ENCODE measurements around the gene EPGN. TPM values are rescaled to one million over a fixed set of nuclear protein-coding genes. Genes with fewer than 3 reads are reported as not detected.
A peak's percentile ranks its signal among the peaks of the same experiment; 100 is the strongest.

The EPGN gene
- total and polyA plus RNA-seq, 2 of the 8 experiments (the other 6 are each of a cell fraction or from before 2014, with no cell fraction given): not detected

DNA sequence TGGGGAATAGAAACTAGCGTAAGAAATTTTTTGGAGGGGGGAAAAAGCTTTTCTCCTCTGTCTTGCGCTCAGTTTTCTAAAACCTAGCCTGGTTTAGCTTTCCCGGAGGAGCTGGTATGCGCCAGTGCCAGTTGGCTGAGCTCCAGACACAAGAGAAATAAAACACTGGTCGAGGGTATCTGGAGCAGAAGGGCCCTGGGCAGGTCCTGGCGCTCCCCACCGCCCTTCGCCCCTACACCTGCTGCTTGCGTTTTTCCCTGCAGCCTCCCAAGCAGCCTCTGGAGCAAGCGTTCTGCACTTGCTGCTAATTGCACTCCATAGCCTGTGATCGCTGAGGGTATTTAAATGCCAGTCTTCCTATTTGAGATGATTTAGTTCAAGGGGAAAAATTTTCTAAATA is 57.5 kb downstream of the EPGN start:
- ChIA-PET POLR2A (ENCODE audit: partially characterized antibody) (no interaction called here), CTCF (ENCODE audit: partially characterized antibody) (interaction anchor here (1.2 to 2.5 kb wide), 4 partner anchors 15 to 310 kb away, joined by 3 to 11 read pairs (median 4); no protein-coding TSS in a partner anchor)
- Histone ChIP-seq H4K91ac (replicated peaks; ENCODE audit: insufficient read length, low read length) (no peak overlapping the region), H3K23ac (ENCODE audit: insufficient read length) (no peak overlapping the region), H3K14ac (ENCODE audit: insufficient read length) (no peak overlapping the region), H2BK120ac (replicated peaks; ENCODE audit: low read depth, low read length) (no peak overlapping the region), H2AFZ (ENCODE audit: low read length) (no peak overlapping the region; the same call in 1 of the 2 replicates), H2AK5ac (ENCODE audit: low read depth, low read length) (no peak overlapping the region), H2BK12ac (ENCODE audit: low read depth, low read length) (no peak overlapping the region), H3K36me3 (ENCODE audit: control insufficient read depth in 2 of 4, insufficient read depth in 4 of 4, low read length in 3 of 4) (no peaks in the 10 kb centered on the region), H3K23me2 (ENCODE audit: low read depth, low read length) (peaks cover 13% of the 10 kb centered on the region), H3K18ac (ENCODE audit: extremely low read depth, low read length) (no peak overlapping the region), H4K8ac (ENCODE audit: extremely low read depth, insufficient read depth, low read length) (no peak overlapping the region), H3K4me3 (ENCODE audit: extremely low read depth in 1 of 4, insufficient read depth in 2 of 4, low read depth in 3 of 4, low read length in 4 of 4) (peak overlapping the region; percentile 54 to 86 (median 72); a peak in 7 of 8 replicates), H2BK15ac (ENCODE audit: low read length) (no peak overlapping the region), H3K9me3 (ENCODE audit: insufficient read depth in 2 of 2, low read depth in 1 of 2, low read length in 1 of 2) (no peaks in the 10 kb centered on the region), H2BK5ac (ENCODE audit: low read depth, low read length) (no peak overlapping the region), H4K20me1 (replicated peaks in 1 of 2; ENCODE audit: control insufficient read depth in 1 of 2, insufficient read depth in 2 of 2, low read length in 2 of 2) (no peaks in the 10 kb centered on the region), H3K79me1 (ENCODE audit: low read depth, low read length) (no peaks in the 10 kb centered on the region), H3K9ac (replicated peaks in 1 of 4; ENCODE audit: extremely low read depth in 1 of 4, low read depth in 3 of 4, low read length in 3 of 4) (peak overlapping the region in 1 of 4 experiments; percentile 9; a peak in 2 of 7 replicates), H4K5ac (ENCODE audit: insufficient read length, low read depth, low read length) (no peak overlapping the region), H3K4ac (replicated peaks; ENCODE audit: insufficient read length, low read depth, low read length) (no peak overlapping the region), H3K56ac (replicated peaks; ENCODE audit: insufficient read length, low read depth, low read length) (no peak overlapping the region), H3K27ac (ENCODE audit: low read depth, low read length) (no peak overlapping the region), H3K79me2 (ENCODE audit: control insufficient read depth in 1 of 2, insufficient read depth in 2 of 2, low read length in 2 of 2) (no peaks in the 10 kb centered on the region), H3K4me2 (ENCODE audit: insufficient read depth in 1 of 2, low read depth in 2 of 2, low read length in 2 of 2) (peak overlapping the region; percentile 86 to 90), H3K4me1 (replicated peaks in 1 of 4; ENCODE audit: control insufficient read depth in 3 of 4, insufficient read depth in 4 of 4, low read length in 3 of 4) (peaks cover 0 to 7% (median 1%) of the 10 kb centered on the region in 4 experiments; a peak in 3 of 7 replicates), H3K27me3 (replicated peaks in 1 of 4; ENCODE audit: control insufficient read depth in 3 of 4, extremely low read depth in 1 of 4, insufficient read depth in 3 of 4, low read length in 3 of 4) (peaks cover 0 to 12% (median 6%) of the 10 kb centered on the region in 4 experiments; a peak in 4 of 7 replicates), H2BK20ac (ENCODE audit: low read length) (no peak overlapping the region)
- no peak for FAIRE-seq
- peak in 1 of 2 experiments; percentile 56 for DNase-seq (ENCODE audit: low read depth in 1 of 2, low spot score in 2 of 2)
- WGBS, 2 experiments (ENCODE audit: extremely low coverage in 1 of 2, insufficient coverage in 1 of 2, insufficient read length in 1 of 2, insufficient replicate concordance in 2 of 2, low coverage in 1 of 2, low lambda C conversion rate in 2 of 2, missing lambda C conversion rate in 1 of 2): 8% methylated on average over 10 of the region's 11 CpGs; no CpG with 5 or more reads in 1 of the 2 experiments
- TF ChIP-seq ATF3 (IDR thresholded peaks at IDR 0.05; ENCODE audit: insufficient read depth, low read depth, low read length) (no peak), SIRT6 (IDR thresholded peaks at IDR 0.05; ENCODE audit: low read length) (no peak), CTBP2 (IDR thresholded peaks at IDR 0.05; ENCODE audit: borderline replicate concordance, insufficient read depth, insufficient read length, low read length) (no peak), TEAD4 (IDR thresholded peaks at IDR 0.05; ENCODE audit: low read depth, low read length) (no peak), KDM4A (IDR thresholded peaks at IDR 0.05; ENCODE audit: low read depth, low read length, severe bottlenecking) (no peak), GABPA (IDR thresholded peaks at IDR 0.05; ENCODE audit: borderline replicate concordance, insufficient read depth, low read length) (no peak), PHF8 (conservative IDR thresholded peaks at IDR 0.05; ENCODE audit: low read depth, low read length) (no peak), FOSL1 (IDR thresholded peaks at IDR 0.05; ENCODE audit: insufficient read depth, low read depth, low read length) (no peak), EZH2 (IDR thresholded peaks at IDR 0.05; ENCODE audit: low read depth, low read length, severe bottlenecking) (no peak)
- TF ChIP-seq, protein P1, sequence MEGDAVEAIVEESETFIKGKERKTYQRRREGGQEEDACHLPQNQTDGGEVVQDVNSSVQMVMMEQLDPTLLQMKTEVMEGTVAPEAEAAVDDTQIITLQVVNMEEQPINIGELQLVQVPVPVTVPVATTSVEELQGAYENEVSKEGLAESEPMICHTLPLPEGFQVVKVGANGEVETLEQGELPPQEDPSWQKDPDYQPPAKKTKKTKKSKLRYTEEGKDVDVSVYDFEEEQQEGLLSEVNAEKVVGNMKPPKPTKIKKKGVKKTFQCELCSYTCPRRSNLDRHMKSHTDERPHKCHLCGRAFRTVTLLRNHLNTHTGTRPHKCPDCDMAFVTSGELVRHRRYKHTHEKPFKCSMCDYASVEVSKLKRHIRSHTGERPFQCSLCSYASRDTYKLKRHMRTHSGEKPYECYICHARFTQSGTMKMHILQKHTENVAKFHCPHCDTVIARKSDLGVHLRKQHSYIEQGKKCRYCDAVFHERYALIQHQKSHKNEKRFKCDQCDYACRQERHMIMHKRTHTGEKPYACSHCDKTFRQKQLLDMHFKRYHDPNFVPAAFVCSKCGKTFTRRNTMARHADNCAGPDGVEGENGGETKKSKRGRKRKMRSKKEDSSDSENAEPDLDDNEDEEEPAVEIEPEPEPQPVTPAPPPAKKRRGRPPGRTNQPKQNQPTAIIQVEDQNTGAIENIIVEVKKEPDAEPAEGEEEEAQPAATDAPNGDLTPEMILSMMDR (IDR thresholded peaks at IDR 0.05; ENCODE audit: control extremely low read depth in 1 of 3, insufficient read depth in 1 of 3, low read depth in 1 of 3, low read length in 3 of 3): no peak

Measured in H1 (cell line).